K562 (cell line): Measurements from ENCODE around the gene NEDD9. TPM values are rescaled to one million over a fixed set of nuclear protein-coding genes. Genes with fewer than 3 reads are reported as not detected.

Experiments
- ATAC-seq: fragments of 200-7000 bp; cut with Tn5 transposase; 3 replicates; pipeline ENCODE4 v1.9.1; 2020; ENCODE audit warnings: moderate library complexity
- BruUV-seq: library from RNA; stranded (reverse); fragments of 400-500 nt; replicated peaks from 2 replicates; lab custom pipeline; 2021; lab: Mats Ljungman, UMichigan
- CTCF ChIA-PET: fragments of 300-600 bp; formaldehyde crosslinking; extraction: SDS; loops from one replicate; lab custom pipeline; 2021; ENCODE audit warnings: low intra/inter-chr PET ratio; lab: Yijun Ruan, JAX
- POLR2A ChIA-PET: fragments of 300-600, 350-650 bp; sonication (Branson Sonifier 250); formaldehyde crosslinking; extraction: SDS; loops from one replicate; lab custom pipeline; 2021; ENCODE audit warnings: antibody characterized with exemption, inconsistent platforms; lab: Yijun Ruan, JAX
- DNase-seq, 4 experiments: peaks; one replicate each; pipeline versions ENCODE4 v3.0.0 to v3.0.0-alpha.2; 2011 to 2018; ENCODE audit warnings: low spot score in 3 of 4, mixed read lengths in 3 of 4; ENCODE audit errors: extremely low read depth in 1 of 4
- FAIRE-seq: peaks from 2 replicates; lab custom pipeline; 2011; peaks lifted over from hg19 to GRCh38; lab: Jason Lieb, UNC
- H2AFZ ChIP-seq: 2 replicates; pipeline ENCODE4 v1.6.0; 2011; ENCODE audit warnings: low read depth, low read length, control low read depth, inconsistent platforms
- H3K27ac ChIP-seq: fragments of 200-600 bp; 3 replicates; pipeline ENCODE4 v1.8.0; 2011; ENCODE audit warnings: low read depth, mild to moderate bottlenecking, control low read depth, inconsistent platforms, low read length, moderate library complexity, mixed read lengths; ENCODE audit errors: extremely low read depth
- H3K27me3 ChIP-seq, 2 experiments: fragments of 300-600 bp in 1 of 2; 2 replicates in 1 of 2; 3 replicates in 1 of 2; pipeline versions ENCODE4 v1.6.0 to v1.8.0; 2011; ENCODE audit warnings: inconsistent platforms in 2 of 2, low read length in 2 of 2, mild to moderate bottlenecking in 1 of 2, mixed read lengths in 1 of 2, moderate library complexity in 1 of 2; ENCODE audit not compliant: control insufficient read depth in 2 of 2, insufficient read depth in 2 of 2
- H3K36me3 ChIP-seq: fragments of 300-600 bp; 3 replicates; pipeline ENCODE4 v1.8.0; 2011; ENCODE audit warnings: mild to moderate bottlenecking, low read length, inconsistent platforms; ENCODE audit not compliant: control insufficient read depth, insufficient read depth
- H3K4me1 ChIP-seq, 2 experiments: fragments of 200-600 bp in 1 of 2; replicated peaks in 1 of 2; 2 replicates in 1 of 2; 3 replicates in 1 of 2; pipeline versions ENCODE4 v1.5.1 to v1.8.0; 2011; ENCODE audit warnings: inconsistent platforms in 2 of 2, low read length in 2 of 2, mild to moderate bottlenecking in 1 of 2, mixed read lengths in 1 of 2, moderate library complexity in 1 of 2; ENCODE audit not compliant: control insufficient read depth in 2 of 2, insufficient read depth in 2 of 2
- H3K4me2 ChIP-seq: 2 replicates; pipeline ENCODE4 v1.6.1; 2011; ENCODE audit warnings: low read length, control low read depth, inconsistent platforms, mixed read lengths; ENCODE audit not compliant: insufficient read depth
- H3K4me3 ChIP-seq: fragments of 200-600 bp; sonication (generic), shearing (Covaris generic); 2 replicates; pipeline ENCODE4 v1.5.1; 2016; ENCODE audit warnings: control low read depth, inconsistent platforms
- H3K79me2 ChIP-seq: fragments of 200-600 bp; 3 replicates; pipeline ENCODE4 v1.8.0; 2011; ENCODE audit warnings: low read length, inconsistent platforms; ENCODE audit not compliant: control insufficient read depth, insufficient read depth
- H3K9ac ChIP-seq, 2 experiments: 2 replicates each; pipeline versions ENCODE4 v1.6.0 to v1.6.1; 2011; ENCODE audit warnings: low read depth in 2 of 2, low read length in 2 of 2, control low read depth in 1 of 2, inconsistent platforms in 1 of 2, mild to moderate bottlenecking in 1 of 2, mixed read lengths in 1 of 2; ENCODE audit not compliant: insufficient read depth in 1 of 2
- H3K9me1 ChIP-seq: one replicate; pipeline ENCODE4 v1.6.0; 2011; ENCODE audit warnings: inconsistent platforms, mild to moderate bottlenecking, low read length, moderate library complexity; ENCODE audit not compliant: control insufficient read depth, insufficient read depth
- H3K9me3 ChIP-seq: replicated peaks from 2 replicates; pipeline ENCODE4 v1.5.1; 2011; ENCODE audit warnings: low read depth, low read length, inconsistent platforms; ENCODE audit not compliant: control insufficient read depth, insufficient read depth
- H4K20me1 ChIP-seq: replicated peaks from 2 replicates; pipeline ENCODE4 v1.6.1; 2011; ENCODE audit warnings: low read length, inconsistent platforms, mixed read lengths; ENCODE audit not compliant: control insufficient read depth, insufficient read depth
- ELF2 ChIP-seq: fragments of 250-450 bp; sonication (Bioruptor Pico); IDR thresholded peaks from 2 replicates; pipeline ENCODE4 v1.5.0; 2021; ENCODE audit warnings: mild to moderate bottlenecking
- FOXJ3 ChIP-seq: sonication (generic); formaldehyde crosslinking; IDR thresholded peaks from 2 replicates; pipeline ENCODE4 v1.4.0; 2020; ENCODE audit warnings: mild to moderate bottlenecking, missing genetic modification reagents
- RAD51 ChIP-seq: fragments of 450-650 bp; IDR thresholded peaks from 2 replicates; pipeline ENCODE4 v1.7.1; 2016; ENCODE audit warnings: low read depth, mild to moderate bottlenecking, borderline replicate concordance
- RCOR1 ChIP-seq, 2 experiments: IDR thresholded peaks; 2 replicates each; pipeline ENCODE4 v1.6.1; 2012; ENCODE audit warnings: low read depth in 2 of 2, low read length in 2 of 2, borderline replicate concordance in 1 of 2, improper control_type of control experiment in 1 of 2
- TRIM24 ChIP-seq, 2 experiments: fragments of 450-650 bp; IDR thresholded peaks; 2 replicates each; pipeline ENCODE4 v1.6.1; 2016
- ZNF134 ChIP-seq: fragments of 250-450 bp; sonication (Bioruptor Pico); conservative IDR thresholded peaks from 2 replicates; pipeline ENCODE4 v1.4.0; 2020
- WGBS: fragments of 100-300 bp; shearing (Covaris generic); methylation state at CpG from one replicate; pipeline ENCODE4 v1.1.6; 2016; ENCODE audit warnings: low coverage, mixed read lengths; ENCODE audit not compliant: insufficient coverage; ENCODE audit errors: missing lambda C conversion rate; 5-methylcytosine and 5-hydroxymethylcytosine counted together
- in situ Hi-C: fragments of 300-500 bp; cut with MboI; formaldehyde crosslinking; loops from 4 replicates; pipeline ENCODE4 v1.15.0; 2018; ENCODE audit warnings: inconsistent platforms, mixed read lengths
- intact Hi-C: fragments of 100-400 bp; cut with micrococcal nuclease; formaldehyde crosslinking; loops from 2 replicates; pipeline ENCODE4 v1.14.2; 2022
- polyA plus RNA-seq, 8 experiments: library from polyadenylated mRNA; depleted of rRNA in 4 of 8; stranded (reverse) in 5 of 8; unstranded in 3 of 8; fragments of >200 nt; fragmentation: Nextera tagmentation in 2 of 8; fragmentation: Illumina TruSeq in 1 of 8; extraction: Ambion mirVana in 2 of 8; extraction: Trizol in 1 of 8; gene quantifications; 2 replicates each; pipeline versions ENCODE4 v1.2.1 to v1.2.3, GENCODE V29; 2011 to 2014; ENCODE audit warnings: inconsistent platforms in 1 of 8, missing spikeins in 1 of 8
- total RNA-seq, 7 experiments: library from RNA; depleted of rRNA in 6 of 7; stranded (reverse); fragments of >200 nt in 6 of 7; fragmentation: Illumina TruSeq in 2 of 7; extraction: Trizol in 2 of 7; gene quantifications; 2 replicates each; pipeline versions ENCODE4 v1.2.1 to v1.2.3, GENCODE V29; 2011 to 2021; ENCODE audit warnings: low replicate concordance in 1 of 7
- TF ChIP-seq, protein P1 (sequence below), 2 experiments: fragments of 250-450 bp in 1 of 2; fragments of 450-650 bp in 1 of 2; sonication (Bioruptor Pico) in 1 of 2; IDR thresholded peaks; 2 replicates each; pipeline versions ENCODE4 v1.6.1 to v1.8.0; 2016 to 2021; ENCODE audit warnings: mild to moderate bottlenecking in 2 of 2, moderate library complexity in 2 of 2, missing compliant biosample characterization in 1 of 2, missing genetic modification characterization in 1 of 2

The NEDD9 gene
- total and polyA plus RNA-seq, 9 of the 15 experiments (the other 6 are each of a cell fraction or from before 2014, with no cell fraction given): 0.04 to 0.18 (median 0.15) TPM; not detected in 6

DNA sequence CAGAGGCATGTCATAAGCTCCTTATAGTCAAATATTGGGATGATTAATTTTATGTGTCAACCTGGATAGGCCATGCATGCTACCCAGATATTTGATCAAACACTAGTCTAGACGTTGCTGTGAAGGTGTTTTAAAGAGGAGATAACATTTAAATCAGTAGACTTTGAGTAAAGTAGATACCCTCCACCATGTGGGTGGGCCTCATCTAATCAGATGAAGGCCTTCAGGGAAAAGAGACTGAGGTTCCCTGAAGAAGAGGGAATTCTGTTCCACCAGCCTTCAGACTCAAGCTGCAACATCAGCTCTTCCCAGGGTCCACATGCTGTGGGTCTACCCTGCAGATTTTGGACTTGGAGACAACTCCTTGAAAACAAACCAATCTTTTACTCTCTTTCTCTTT is 11.4 kb upstream of the NEDD9 start:
- in situ Hi-C loops: no loop called here
- H3K36me3 ChIP-seq: no peaks in the 10 kb centered on the region
- H3K9me3 ChIP-seq: no peaks in the 10 kb centered on the region
- ChIA-PET POLR2A (interaction anchor here (0.6 to 1.1 kb wide), 3 partner anchors 15 to 199 kb away, joined by 3 read pairs; no protein-coding TSS in a partner anchor), CTCF (no interaction called here)
- no peak for ATAC-seq
- no peak overlapping the region for H3K4me2 ChIP-seq
- no peak overlapping the region for H3K4me3 ChIP-seq
- H2AFZ ChIP-seq: no peak overlapping the region
- H3K9ac ChIP-seq: no peak overlapping the region
- no peaks in the 10 kb centered on the region for H3K4me1 ChIP-seq
- no peak for TF ChIP-seq RAD51
- peak; percentile 95 for TF ChIP-seq ZNF134 (CRISPR knock-in tag)
- TF ChIP-seq FOXJ3: no peak
- TF ChIP-seq, protein P1, sequence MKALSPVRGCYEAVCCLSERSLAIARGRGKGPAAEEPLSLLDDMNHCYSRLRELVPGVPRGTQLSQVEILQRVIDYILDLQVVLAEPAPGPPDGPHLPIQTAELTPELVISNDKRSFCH (CRISPR knock-in tag; IDR thresholded peaks at IDR 0.05): no peak
- TF ChIP-seq, protein P1 (tag; IDR thresholded peaks at IDR 0.05): no peak
- TF ChIP-seq ELF2 (CRISPR knock-in tag): no peak
- no peak for TF ChIP-seq TRIM24 (IDR thresholded peaks at IDR 0.05)
- TF ChIP-seq RCOR1 (IDR thresholded peaks at IDR 0.05; ENCODE audit: borderline replicate concordance in 1 of 2, low read depth in 2 of 2, low read length in 2 of 2): no peak
- BruUV-seq: no TSS peak
- WGBS: 0% methylated on average over 1 of the region's 1 CpG
- H4K20me1 ChIP-seq: no peaks in the 10 kb centered on the region
- FAIRE-seq: no peak
- no peaks in the 10 kb centered on the region for H3K79me2 ChIP-seq
- peaks cover 9 to 33% of the 10 kb centered on the region in 2 experiments; a peak in 3 of 5 replicates for H3K27me3 ChIP-seq
- no peaks in the 10 kb centered on the region for H3K9me1 ChIP-seq
- intact Hi-C loops: loop anchor here (5.0 kb wide), 1 partner anchor 333 kb away; no protein-coding TSS in a partner anchor
- no peak for DNase-seq
- no peak overlapping the region for H3K27ac ChIP-seq
